MM.1S (cell line): ENCODE data around the gene GABBR1.

ENCODE experiments used
- DNase-seq: peaks from one replicate; pipeline ENCODE4 v3.0.0-alpha.2; 2015
- H2AFZ ChIP-seq: fragments of 300-600 bp; sonication (generic); 2 replicates; pipeline ENCODE4 v1.6.0; 2016; ENCODE audit warnings: antibody characterized with exemption, low read length
- H3F3A ChIP-seq: fragments of 300-600 bp; sonication (generic); 2 replicates; pipeline ENCODE4 v1.6.1; 2016; ENCODE audit warnings: mild to moderate bottlenecking, antibody characterized with exemption, low read length, moderate library complexity, mixed read lengths; ENCODE audit not compliant: insufficient read depth
- H3K27ac ChIP-seq: fragments of 300-600 bp; sonication (generic); 2 replicates; pipeline ENCODE4 v1.5.1; 2016; ENCODE audit warnings: mild to moderate bottlenecking, low read length
- H3K27me3 ChIP-seq: fragments of 300-600 bp; sonication (generic); replicated peaks from 2 replicates; pipeline ENCODE4 v1.6.0; 2016; ENCODE audit warnings: low read length; ENCODE audit not compliant: insufficient read depth
- H3K36me3 ChIP-seq: fragments of 300-600 bp; sonication (generic); replicated peaks from 2 replicates; pipeline ENCODE4 v1.6.1; 2016; ENCODE audit warnings: mild to moderate bottlenecking, low read length, mixed read lengths; ENCODE audit not compliant: insufficient read depth
- H3K4me1 ChIP-seq: fragments of 300-600 bp; sonication (generic); 2 replicates; pipeline ENCODE4 v1.6.1; 2016; ENCODE audit warnings: low read length, mixed read lengths
- H3K4me2 ChIP-seq: fragments of 300-600 bp; sonication (generic); 2 replicates; pipeline ENCODE4 v1.6.0; 2016; ENCODE audit warnings: low read depth, low read length
- H3K4me3 ChIP-seq: fragments of 300-600 bp; sonication (generic); 2 replicates; pipeline ENCODE4 v1.5.1; 2016; ENCODE audit warnings: low read length, mixed read lengths
- H3K79me2 ChIP-seq: fragments of 300-600 bp; sonication (generic); 2 replicates; pipeline ENCODE4 v1.6.1; 2016; ENCODE audit warnings: mixed run types, low read length, mixed read lengths
- H3K9ac ChIP-seq: fragments of 300-600 bp; sonication (generic); 2 replicates; pipeline ENCODE4 v1.6.1; 2016; ENCODE audit warnings: low read length, mixed read lengths
- H3K9me2 ChIP-seq: fragments of 300-600 bp; sonication (generic); replicated peaks from 2 replicates; pipeline ENCODE4 v1.6.1; 2016; ENCODE audit warnings: mild to moderate bottlenecking, low read length, mixed read lengths; ENCODE audit not compliant: insufficient read depth
- H3K9me3 ChIP-seq: fragments of 300-600 bp; sonication (generic); replicated peaks from 2 replicates; pipeline ENCODE4 v1.6.1; 2016; ENCODE audit warnings: mild to moderate bottlenecking, low read length, mixed read lengths; ENCODE audit not compliant: insufficient read depth
- H4K20me1 ChIP-seq: fragments of 300-600 bp; sonication (generic); 2 replicates; pipeline ENCODE4 v1.6.1; 2016; ENCODE audit warnings: mild to moderate bottlenecking, low read length, moderate library complexity, mixed read lengths; ENCODE audit not compliant: insufficient read depth
- CTCF ChIP-seq: fragments of 300-600 bp; sonication (generic); IDR thresholded peaks from 2 replicates; pipeline ENCODE4 v1.5.1; 2016; ENCODE audit warnings: antibody characterized with exemption, low read length, mixed read lengths
- EZH2 ChIP-seq: fragments of 300-600 bp; sonication (generic); optimal IDR thresholded peaks from 2 replicates; pipeline ENCODE3; 2017; ENCODE audit warnings: low read depth, mild to moderate bottlenecking, antibody characterized with exemption, low read length, mixed read lengths
- EZH2phosphoT487 ChIP-seq: fragments of 300-600 bp; sonication (generic); IDR thresholded peaks from 2 replicates; pipeline ENCODE4 v1.6.1; 2018; ENCODE audit warnings: antibody characterized with exemption, low read length

GABBR1 gene

GRCh38 chr6:29520232-29520631 is 112.8 kb downstream of the GABBR1 start:
- H3K9me2 ChIP-seq, result no peaks in the 10 kb centered on the region
- H3F3A ChIP-seq, result no peaks in the 10 kb centered on the region
- no peak overlapping the region for H3K4me2 ChIP-seq
- H3K36me3 ChIP-seq, result no peaks in the 10 kb centered on the region
- H3K4me3 ChIP-seq, result no peak overlapping the region
- H3K79me2 ChIP-seq, result no peaks in the 10 kb centered on the region
- H3K4me1 ChIP-seq, result no peaks in the 10 kb centered on the region
- no peaks in the 10 kb centered on the region for H3K9me3 ChIP-seq
- TF ChIP-seq EZH2 (no peak), EZH2phosphoT487 (no peak), CTCF (no peak)
- H2AFZ ChIP-seq, result no peak overlapping the region
- no peaks in the 10 kb centered on the region for H4K20me1 ChIP-seq
- no peak for DNase-seq
- H3K27me3 ChIP-seq, result no peaks in the 10 kb centered on the region
- no peak overlapping the region for H3K27ac ChIP-seq
- H3K9ac ChIP-seq, result no peak overlapping the region

GRCh38 chr6:29519291-29520010 is 113.5 kb downstream of the GABBR1 start:
- Histone ChIP-seq H3K9me3 (no peaks in the 10 kb centered on the region), H3K4me1 (no peaks in the 10 kb centered on the region), H3K9ac (no peak overlapping the region), H3K79me2 (no peaks in the 10 kb centered on the region), H3F3A (no peaks in the 10 kb centered on the region), H2AFZ (no peak overlapping the region), H3K4me2 (no peak overlapping the region), H3K36me3 (no peaks in the 10 kb centered on the region), H3K27ac (no peak overlapping the region), H4K20me1 (no peaks in the 10 kb centered on the region), H3K4me3 (no peak overlapping the region), H3K27me3 (no peaks in the 10 kb centered on the region), H3K9me2 (no peaks in the 10 kb centered on the region)
- DNase-seq, result no peak
- no peak for TF ChIP-seq EZH2
- TF ChIP-seq EZH2phosphoT487, result no peak
- TF ChIP-seq CTCF, result no peak

GRCh38 chr6:29517728-29518440 is 115.1 kb downstream of the GABBR1 start:
- Histone ChIP-seq H3K9me3 (no peaks in the 10 kb centered on the region), H3K9me2 (no peaks in the 10 kb centered on the region), H3K36me3 (no peaks in the 10 kb centered on the region), H3K9ac (no peak overlapping the region), H3K4me1 (no peaks in the 10 kb centered on the region), H3K4me3 (no peak overlapping the region), H3K79me2 (no peaks in the 10 kb centered on the region), H2AFZ (no peak overlapping the region), H3K27ac (no peak overlapping the region), H3F3A (no peaks in the 10 kb centered on the region), H3K27me3 (no peaks in the 10 kb centered on the region), H3K4me2 (no peak overlapping the region), H4K20me1 (no peaks in the 10 kb centered on the region)
- DNase-seq, result no peak
- no peak for TF ChIP-seq EZH2phosphoT487
- TF ChIP-seq EZH2, result no peak
- no peak for TF ChIP-seq CTCF
